ENCODE measurements around the gene PLA2G2A. TPM values are rescaled to one million over a fixed set of nuclear protein-coding genes. Genes with fewer than 3 reads are reported as not detected.
"Not testable (repeated sequence)": the region's sequence is repeated elsewhere in the genome, so short reads cannot be mapped to it uniquely, and the experiment has no call there.

Gene PLA2G2A
- total RNA-seq, result not detected

DNA sequence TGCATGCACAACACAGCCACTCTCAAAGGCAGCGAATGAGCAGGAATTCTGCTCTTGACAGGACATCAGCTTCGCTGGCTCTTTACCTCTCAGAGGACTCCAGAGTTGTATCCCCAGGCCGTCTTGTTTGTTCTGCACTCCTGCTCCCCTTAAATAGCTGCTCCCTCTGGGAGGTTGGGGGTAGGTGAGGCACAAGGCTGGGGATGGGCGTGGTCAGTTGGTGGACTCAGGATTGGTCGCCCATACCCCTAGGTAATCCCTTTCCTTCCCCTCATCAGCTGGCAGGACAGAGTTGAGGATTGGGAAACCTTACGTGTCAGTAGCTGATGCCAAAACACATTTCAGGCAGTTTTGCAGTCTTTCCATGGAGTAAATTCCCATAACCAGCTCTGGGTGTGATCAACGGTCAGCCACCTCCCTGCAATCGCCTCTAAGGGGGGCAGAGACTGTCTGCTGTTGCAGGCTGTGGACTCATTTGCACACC is at the start of gene PLA2G2A:
Gene PLA2G2A (minus strand): TSS at position 125 of the 484 bp plus-strand sequence. CDS start 845 bp downstream, outside the sequence.
- DNase-seq, result no peak

- DNase-seq, result no peak
Observed at GRCh38 chr1:20028726-20029125, 49.3 kb upstream of the PLA2G2A start.

GRCh38 chr1:20028125-20028524 is 48.7 kb upstream of the PLA2G2A start:
- no peak for DNase-seq

DNA sequence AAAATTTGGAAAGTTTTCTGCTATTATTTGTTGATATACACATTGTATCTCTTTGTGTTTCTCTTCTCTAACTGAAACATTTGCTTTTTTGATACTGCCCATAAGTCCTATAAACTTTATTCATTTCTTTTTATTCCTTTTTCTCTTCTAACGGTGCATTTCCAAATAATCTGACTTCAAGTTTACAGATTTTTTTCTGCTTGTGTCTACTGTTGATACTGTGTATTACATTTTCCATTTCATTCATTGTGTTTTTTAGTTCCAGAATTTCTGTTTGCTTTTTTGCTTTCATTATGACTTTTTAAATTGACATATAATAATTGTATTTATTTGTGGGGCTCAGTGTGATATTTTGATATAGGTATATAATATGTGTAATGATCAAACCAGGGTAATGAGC is 38.3 kb upstream of the PLA2G2A start:
- DNase-seq, result no peak

DNA sequence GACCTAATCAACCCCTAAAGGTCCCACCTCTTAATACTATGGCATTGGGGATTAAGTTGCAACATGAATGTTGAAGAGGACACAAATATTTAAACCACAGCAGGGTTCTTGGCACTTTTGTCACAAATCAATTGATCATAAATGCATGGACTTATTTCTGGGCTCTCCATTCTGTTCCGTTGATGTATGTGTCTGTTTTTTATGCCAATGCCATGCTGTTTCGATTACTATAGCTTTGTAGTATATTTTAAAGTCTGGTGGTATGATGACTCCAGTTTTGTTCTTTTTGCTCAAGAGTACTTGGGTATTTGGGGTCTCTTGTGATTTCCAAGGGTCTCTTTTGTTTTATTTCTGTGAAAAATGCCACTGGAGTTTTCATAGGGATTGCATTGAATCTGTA is 34.7 kb upstream of the PLA2G2A start:
- no peak for DNase-seq

DNA sequence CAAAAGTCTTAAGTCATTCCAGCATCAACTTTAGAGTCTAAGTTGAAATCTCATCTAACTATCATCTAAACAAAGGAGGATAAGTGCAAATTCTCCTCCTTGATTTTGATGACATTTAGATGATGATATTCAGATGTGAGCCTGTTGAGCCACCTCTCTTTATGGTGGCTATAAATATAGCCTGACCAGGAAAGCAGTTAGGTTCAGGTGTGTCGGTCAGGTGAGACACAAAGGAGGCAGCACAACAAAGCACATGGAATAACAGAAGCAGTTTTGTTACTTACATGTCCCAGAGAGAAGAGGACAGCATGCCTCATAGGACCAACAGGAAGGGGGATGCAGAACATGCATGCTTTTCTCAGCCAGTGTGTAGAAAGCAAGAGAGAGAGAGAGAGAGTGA is 30.6 kb upstream of the PLA2G2A start:
- DNase-seq, result no peak

DNA sequence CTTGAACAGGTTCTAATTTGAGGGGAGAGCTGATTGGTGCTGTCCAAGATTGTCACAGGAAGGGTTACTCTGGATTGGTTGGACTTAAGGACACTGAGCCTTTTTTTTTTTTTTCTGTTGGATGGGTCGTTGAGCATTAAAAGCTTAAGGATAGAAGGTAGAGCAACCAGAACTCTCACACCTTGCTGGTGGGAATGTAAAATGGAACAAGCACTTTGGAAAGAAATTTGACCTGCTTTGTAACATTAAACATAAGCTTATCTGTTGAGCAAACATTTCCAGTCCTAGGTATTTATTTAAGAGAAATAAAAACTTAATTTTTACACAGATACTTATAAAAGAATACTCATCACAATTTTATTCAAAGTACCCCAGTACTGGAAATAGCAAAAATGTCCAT is 29.8 kb upstream of the PLA2G2A start:
- no peak for DNase-seq

GRCh38 chr1:20008391-20008841 is 29.0 kb upstream of the PLA2G2A start:
- DNase-seq, result no peak

DNA sequence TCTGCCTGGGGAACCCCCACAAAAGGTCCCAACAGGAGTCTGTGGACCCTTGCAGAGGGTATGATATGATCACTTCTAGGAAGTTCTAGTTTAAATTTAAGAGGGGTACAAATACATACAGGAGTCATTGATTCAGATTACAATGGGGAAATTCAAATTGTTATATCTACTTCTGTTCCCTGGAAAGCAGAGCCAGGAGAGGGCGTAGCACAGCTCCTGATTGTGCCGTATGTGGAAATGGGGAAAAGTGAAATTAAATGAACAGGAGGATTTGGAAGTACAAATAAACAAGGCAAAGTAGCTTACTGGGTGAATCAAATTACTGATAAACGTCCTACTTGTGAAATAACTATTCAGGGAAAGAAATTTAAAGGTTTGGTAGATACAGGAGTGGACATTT is 19.4 kb upstream of the PLA2G2A start:
- DNase-seq, result not testable (repeated sequence)

GRCh38 chr1:19990689-19991088 is 11.3 kb upstream of the PLA2G2A start:
- no peak for DNase-seq

GRCh38 chr1:19990182-19990582 is 10.8 kb upstream of the PLA2G2A start:
- DNase-seq, result not testable (repeated sequence)

GRCh38 chr1:19988267-19989006 is 9.0 kb upstream of the PLA2G2A start:
- no peak for DNase-seq

DNA sequence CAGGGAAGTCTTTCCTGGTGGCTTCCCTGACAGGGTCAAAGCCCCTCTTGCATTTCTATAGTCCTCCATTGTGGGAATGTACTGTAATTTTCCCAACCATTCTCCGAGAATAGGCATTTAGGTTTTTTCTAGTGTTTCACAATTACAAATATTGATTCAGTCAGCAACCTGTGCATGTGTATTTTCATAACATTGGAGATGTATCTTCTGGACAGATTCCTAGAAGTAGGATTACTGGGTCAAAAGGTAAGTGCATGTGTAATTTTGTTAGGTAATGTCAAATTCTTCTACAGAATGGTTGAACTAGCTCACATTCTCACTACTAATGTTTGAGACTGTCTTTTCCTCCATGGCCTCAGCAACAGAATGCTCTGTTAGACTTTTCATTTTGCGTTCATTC is 8.3 kb upstream of the PLA2G2A start:
- no peak for DNase-seq

DNA sequence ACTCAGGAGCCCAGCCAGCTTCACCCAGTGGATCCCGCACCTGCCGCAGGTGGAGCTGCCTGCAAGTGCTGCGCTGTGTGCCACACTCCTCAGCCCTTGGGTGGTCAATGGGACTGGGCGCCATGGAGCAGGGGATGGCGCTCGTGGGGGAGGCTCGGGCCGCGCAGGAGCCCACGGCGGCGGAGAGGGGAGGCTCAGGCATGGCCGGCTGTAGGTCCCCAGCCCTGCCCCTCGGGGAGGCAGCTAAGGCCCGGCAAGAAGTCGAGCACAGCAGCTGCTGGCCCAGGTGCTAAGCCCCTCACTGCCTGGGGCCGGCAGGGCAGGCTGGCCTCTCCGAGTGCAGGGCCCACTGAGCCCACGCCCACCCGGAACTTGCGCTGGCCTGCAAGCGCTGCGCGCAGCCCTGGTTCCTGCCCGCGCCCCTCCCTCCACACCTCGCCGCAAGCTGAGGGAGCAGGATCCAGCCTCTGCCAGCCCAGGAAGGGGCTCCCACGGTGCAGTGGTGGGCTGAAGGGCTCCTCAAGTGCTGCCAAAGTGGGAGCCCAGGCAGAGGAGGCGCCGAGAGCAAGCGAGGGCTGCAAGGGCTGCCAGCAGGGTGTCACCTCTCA is 5.1 kb upstream of the PLA2G2A start:
- not testable (repeated sequence) for DNase-seq

DNA sequence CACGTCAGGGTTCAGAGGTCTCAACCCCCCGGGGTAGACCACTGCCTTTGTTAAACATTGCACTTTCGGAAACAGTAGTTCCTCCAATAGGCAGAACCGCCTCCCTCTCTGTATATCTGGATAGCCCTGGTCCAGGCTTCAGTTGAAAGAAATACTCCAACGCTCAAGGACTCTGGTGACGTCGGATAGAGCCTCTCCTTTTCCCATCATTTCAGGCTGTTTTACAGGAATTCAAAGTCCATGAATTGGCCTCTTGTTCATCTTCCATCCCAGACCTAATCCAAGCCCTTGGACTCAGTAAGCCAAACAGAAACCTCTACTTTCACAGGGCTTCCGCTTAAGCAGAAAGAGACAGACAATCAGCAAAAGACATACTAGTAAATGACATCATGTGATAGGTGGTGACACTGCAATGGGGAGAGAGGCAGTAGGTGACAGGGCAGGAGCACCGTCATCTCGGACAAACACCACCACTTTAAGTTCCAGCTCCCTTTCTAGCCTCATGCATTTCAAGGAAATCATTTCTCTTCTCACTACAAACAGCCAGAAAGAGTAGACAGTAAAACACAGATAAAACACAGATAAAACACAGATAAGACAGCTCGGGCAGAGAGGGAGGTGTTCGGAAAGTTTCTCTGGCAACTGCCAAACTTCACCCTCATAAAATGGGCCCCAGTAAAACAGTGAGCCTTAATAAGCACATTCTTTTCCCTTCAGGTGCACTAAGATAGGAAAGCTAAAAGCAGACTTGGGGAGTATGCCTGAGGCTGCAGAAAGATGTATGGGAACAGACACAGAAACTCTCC is 2.3 kb upstream of the PLA2G2A start:
- no peak for DNase-seq

GRCh38 chr1:19981170-19981506 is 1.7 kb upstream of the PLA2G2A start:
- no peak for DNase-seq

DNA sequence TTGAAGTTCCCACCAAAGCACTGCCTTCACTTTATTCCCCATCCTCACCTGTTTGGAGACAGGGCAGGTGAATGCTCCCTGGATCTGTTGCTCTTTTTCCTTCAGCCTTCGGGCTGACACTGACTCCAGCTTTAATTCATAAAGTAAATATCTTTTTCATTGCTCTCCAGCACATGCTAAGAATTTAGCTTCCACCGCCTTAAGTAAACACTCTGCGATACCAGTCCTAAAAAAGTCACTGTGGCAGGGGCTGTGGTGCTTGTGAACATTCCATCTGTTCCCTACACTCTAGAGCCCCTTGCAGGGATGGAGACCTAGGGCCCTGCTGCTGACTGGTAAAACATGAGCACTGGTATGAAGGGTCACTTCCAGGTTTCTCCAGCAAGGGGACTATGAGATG is 896 bp upstream of the PLA2G2A start:
- DNase-seq, result no peak

GRCh38 chr1:19978143-19978542 is 1.3 kb downstream of the PLA2G2A start:
- DNase-seq, result no peak

GRCh38 chr1:19976317-19977003 is 3.0 kb downstream of the PLA2G2A start:
- DNase-seq, result no peak

GRCh38 chr1:19975423-19976193 is 3.8 kb downstream of the PLA2G2A start:
- no peak for DNase-seq

GRCh38 chr1:19974822-19975416 is 4.5 kb downstream of the PLA2G2A start:
- DNase-seq, result no peak

DNA sequence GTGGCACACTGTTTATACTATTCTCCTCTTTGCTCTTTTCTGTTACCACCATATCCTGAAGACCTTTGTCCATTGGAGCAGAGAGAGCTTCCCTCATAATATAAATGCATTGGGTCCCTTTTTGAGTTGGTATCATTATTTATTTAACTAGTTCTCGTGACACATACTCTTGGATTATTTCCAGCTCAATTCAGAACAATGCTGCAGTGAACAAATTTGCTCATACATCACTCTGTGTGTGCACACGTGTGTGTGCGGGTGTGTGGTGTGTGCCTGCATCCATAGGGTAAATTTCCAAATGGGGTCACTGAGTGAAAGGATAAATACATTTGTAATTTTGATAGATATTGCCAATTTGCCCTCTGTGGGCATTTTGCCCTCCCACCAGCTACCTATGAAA is 5.8 kb downstream of the PLA2G2A start:
- no peak for DNase-seq
